ENCODE measurements around the gene PIH1D2. TPM values are rescaled to one million over a fixed set of nuclear protein-coding genes. Genes with fewer than 3 reads are reported as not detected.

Gene PIH1D2
- polyA plus RNA-seq, 1 donor from 2014 or later, result 4.7 TPM

DNA sequence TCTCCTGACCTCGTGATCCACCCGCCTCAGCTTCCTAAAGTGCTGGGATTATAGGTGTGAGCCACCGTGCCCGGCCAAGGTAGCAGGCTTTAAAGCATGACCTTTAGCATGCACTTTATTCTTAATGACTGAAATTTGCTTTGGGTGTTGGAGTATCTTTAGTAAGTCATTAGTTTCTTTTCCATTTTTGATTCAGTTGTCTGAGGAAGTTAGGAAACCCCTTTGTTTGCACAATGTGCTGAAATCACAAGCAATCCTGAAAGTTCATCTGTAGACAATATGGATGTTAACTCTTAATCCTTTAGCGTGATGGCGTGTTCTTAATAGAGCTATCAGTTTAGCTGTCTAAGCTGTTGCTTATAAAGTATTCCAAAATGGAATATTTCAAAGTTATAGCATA, 29.6 kb upstream of the PIH1D2 start:
- Histone ChIP-seq H3F3A (ENCODE audit: insufficient read depth, low read length, poor library complexity, severe bottlenecking) (no peaks in the 10 kb centered on the region), H3K9me2 (ENCODE audit: insufficient read depth, low read length) (no peaks in the 10 kb centered on the region), H2AFZ (ENCODE audit: low read depth, low read length) (no peak overlapping the region), H3K36me3 (ENCODE audit: insufficient read depth, low read length) (no peaks in the 10 kb centered on the region), H3K79me2 (replicated peaks; ENCODE audit: insufficient read depth, low read length) (no peaks in the 10 kb centered on the region), H3K27me3 (ENCODE audit: insufficient read depth, low read depth, low read length) (no peaks in the 10 kb centered on the region), H3K9me3 (ENCODE audit: low read length) (no peaks in the 10 kb centered on the region), H3K4me2 (ENCODE audit: low read length) (no peak overlapping the region), H3K27ac (ENCODE audit: low read length) (no peak overlapping the region), H3K4me3 (ENCODE audit: low read length) (no peak overlapping the region), H3K9ac (ENCODE audit: low read length) (no peak overlapping the region), H4K20me1 (ENCODE audit: insufficient read depth) (no peaks in the 10 kb centered on the region)
- TF ChIP-seq, protein P1, sequence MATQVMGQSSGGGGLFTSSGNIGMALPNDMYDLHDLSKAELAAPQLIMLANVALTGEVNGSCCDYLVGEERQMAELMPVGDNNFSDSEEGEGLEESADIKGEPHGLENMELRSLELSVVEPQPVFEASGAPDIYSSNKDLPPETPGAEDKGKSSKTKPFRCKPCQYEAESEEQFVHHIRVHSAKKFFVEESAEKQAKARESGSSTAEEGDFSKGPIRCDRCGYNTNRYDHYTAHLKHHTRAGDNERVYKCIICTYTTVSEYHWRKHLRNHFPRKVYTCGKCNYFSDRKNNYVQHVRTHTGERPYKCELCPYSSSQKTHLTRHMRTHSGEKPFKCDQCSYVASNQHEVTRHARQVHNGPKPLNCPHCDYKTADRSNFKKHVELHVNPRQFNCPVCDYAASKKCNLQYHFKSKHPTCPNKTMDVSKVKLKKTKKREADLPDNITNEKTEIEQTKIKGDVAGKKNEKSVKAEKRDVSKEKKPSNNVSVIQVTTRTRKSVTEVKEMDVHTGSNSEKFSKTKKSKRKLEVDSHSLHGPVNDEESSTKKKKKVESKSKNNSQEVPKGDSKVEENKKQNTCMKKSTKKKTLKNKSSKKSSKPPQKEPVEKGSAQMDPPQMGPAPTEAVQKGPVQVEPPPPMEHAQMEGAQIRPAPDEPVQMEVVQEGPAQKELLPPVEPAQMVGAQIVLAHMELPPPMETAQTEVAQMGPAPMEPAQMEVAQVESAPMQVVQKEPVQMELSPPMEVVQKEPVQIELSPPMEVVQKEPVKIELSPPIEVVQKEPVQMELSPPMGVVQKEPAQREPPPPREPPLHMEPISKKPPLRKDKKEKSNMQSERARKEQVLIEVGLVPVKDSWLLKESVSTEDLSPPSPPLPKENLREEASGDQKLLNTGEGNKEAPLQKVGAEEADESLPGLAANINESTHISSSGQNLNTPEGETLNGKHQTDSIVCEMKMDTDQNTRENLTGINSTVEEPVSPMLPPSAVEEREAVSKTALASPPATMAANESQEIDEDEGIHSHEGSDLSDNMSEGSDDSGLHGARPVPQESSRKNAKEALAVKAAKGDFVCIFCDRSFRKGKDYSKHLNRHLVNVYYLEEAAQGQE (IDR thresholded peaks at IDR 0.05; ENCODE audit: borderline replicate concordance), result no peak
- TF ChIP-seq TAF1 (IDR thresholded peaks at IDR 0.05; ENCODE audit: low read depth) (no peak), POLR2AphosphoS5 (IDR thresholded peaks at IDR 0.05) (no peak), RAD21 (conservative IDR thresholded peaks at IDR 0.05) (no peak), EZH2 (IDR thresholded peaks at IDR 0.05; ENCODE audit: borderline replicate concordance, insufficient read depth, low read length, poor library complexity, severe bottlenecking) (no peak), SMC3 (conservative IDR thresholded peaks at IDR 0.05; ENCODE audit: poor library complexity) (no peak), EP300 (conservative IDR thresholded peaks at IDR 0.05; ENCODE audit: poor library complexity, severe bottlenecking) (no peak), MXI1 (conservative IDR thresholded peaks at IDR 0.05; ENCODE audit: poor library complexity, severe bottlenecking) (no peak)
- TF ChIP-seq, protein P2, sequence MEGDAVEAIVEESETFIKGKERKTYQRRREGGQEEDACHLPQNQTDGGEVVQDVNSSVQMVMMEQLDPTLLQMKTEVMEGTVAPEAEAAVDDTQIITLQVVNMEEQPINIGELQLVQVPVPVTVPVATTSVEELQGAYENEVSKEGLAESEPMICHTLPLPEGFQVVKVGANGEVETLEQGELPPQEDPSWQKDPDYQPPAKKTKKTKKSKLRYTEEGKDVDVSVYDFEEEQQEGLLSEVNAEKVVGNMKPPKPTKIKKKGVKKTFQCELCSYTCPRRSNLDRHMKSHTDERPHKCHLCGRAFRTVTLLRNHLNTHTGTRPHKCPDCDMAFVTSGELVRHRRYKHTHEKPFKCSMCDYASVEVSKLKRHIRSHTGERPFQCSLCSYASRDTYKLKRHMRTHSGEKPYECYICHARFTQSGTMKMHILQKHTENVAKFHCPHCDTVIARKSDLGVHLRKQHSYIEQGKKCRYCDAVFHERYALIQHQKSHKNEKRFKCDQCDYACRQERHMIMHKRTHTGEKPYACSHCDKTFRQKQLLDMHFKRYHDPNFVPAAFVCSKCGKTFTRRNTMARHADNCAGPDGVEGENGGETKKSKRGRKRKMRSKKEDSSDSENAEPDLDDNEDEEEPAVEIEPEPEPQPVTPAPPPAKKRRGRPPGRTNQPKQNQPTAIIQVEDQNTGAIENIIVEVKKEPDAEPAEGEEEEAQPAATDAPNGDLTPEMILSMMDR (IDR thresholded peaks at IDR 0.05; ENCODE audit: poor library complexity, severe bottlenecking), result no peak

DNA sequence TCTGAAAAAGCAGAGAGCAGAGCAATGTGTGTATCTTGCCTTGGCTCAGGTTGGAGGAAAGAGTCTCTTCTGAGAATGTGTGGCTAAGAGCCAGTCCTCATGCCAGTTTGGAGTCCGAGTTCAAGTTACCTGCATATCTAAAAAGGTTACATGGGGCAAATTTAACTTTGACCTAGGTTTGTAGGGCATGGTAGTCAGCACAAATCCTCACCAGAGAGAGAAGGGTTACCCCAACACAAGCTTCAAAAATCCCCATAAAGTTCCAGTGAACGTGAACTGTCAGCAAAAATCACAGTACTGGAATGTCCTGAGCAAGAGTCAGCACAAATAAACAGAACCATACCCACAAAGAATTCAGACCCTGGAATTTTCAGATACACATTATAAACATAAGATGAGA, 26.6 kb upstream of the PIH1D2 start:
- H2AFZ ChIP-seq (ENCODE audit: low read depth, low read length), result no peak overlapping the region
- H3K9ac ChIP-seq (ENCODE audit: low read length), result no peak overlapping the region
- H3K79me2 ChIP-seq (replicated peaks; ENCODE audit: insufficient read depth, low read length), result no peaks in the 10 kb centered on the region
- no peak overlapping the region for H3K4me3 ChIP-seq (ENCODE audit: low read length)
- H3K27ac ChIP-seq (ENCODE audit: low read length), result no peak overlapping the region
- no peaks in the 10 kb centered on the region for H3F3A ChIP-seq (ENCODE audit: insufficient read depth, low read length, poor library complexity, severe bottlenecking)
- no peak for TF ChIP-seq EP300 (conservative IDR thresholded peaks at IDR 0.05; ENCODE audit: poor library complexity, severe bottlenecking)
- no peak for TF ChIP-seq SMC3 (conservative IDR thresholded peaks at IDR 0.05; ENCODE audit: poor library complexity)
- TF ChIP-seq, protein P1 (IDR thresholded peaks at IDR 0.05; ENCODE audit: borderline replicate concordance), result no peak
- TF ChIP-seq RAD21 (conservative IDR thresholded peaks at IDR 0.05), result no peak
- TF ChIP-seq TAF1 (IDR thresholded peaks at IDR 0.05; ENCODE audit: low read depth), result no peak
- TF ChIP-seq EZH2 (IDR thresholded peaks at IDR 0.05; ENCODE audit: borderline replicate concordance, insufficient read depth, low read length, poor library complexity, severe bottlenecking), result no peak
- no peak for TF ChIP-seq MXI1 (conservative IDR thresholded peaks at IDR 0.05; ENCODE audit: poor library complexity, severe bottlenecking)
- TF ChIP-seq POLR2AphosphoS5 (IDR thresholded peaks at IDR 0.05), result no peak
- TF ChIP-seq, protein P2 (IDR thresholded peaks at IDR 0.05; ENCODE audit: poor library complexity, severe bottlenecking), result no peak
- H3K9me3 ChIP-seq (ENCODE audit: low read length), result no peaks in the 10 kb centered on the region
- no peaks in the 10 kb centered on the region for H4K20me1 ChIP-seq (ENCODE audit: insufficient read depth)
- no peaks in the 10 kb centered on the region for H3K36me3 ChIP-seq (ENCODE audit: insufficient read depth, low read length)
- no peaks in the 10 kb centered on the region for H3K27me3 ChIP-seq (ENCODE audit: insufficient read depth, low read depth, low read length)
- no peak overlapping the region for H3K4me2 ChIP-seq (ENCODE audit: low read length)
- no peaks in the 10 kb centered on the region for H3K9me2 ChIP-seq (ENCODE audit: insufficient read depth, low read length)
